Measurements from ENCODE around the gene FDPS.
"Not testable (repeated sequence)": the region's sequence is repeated elsewhere in the genome, so short reads cannot be mapped to it uniquely, and the experiment has no call there.

DNA sequence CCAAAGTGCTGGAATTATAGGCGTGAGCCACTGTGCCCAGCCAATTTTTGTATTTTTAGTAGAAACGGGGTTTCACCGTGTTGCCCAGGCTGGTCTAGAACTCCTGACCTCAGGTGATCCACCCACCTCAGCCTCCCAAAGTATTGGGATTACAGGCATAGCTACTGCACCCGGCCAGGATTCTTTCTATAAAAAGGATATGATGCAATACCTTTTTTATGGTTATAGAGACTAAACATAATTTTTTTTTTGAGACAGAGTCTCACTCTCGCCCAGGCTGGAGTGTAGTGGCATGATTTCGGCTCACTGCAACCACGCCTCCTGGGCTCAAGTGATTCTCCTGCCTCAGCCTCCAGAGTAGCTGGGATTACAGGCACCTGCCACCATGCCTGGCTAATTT is 20.2 kb downstream of the FDPS start:
- not testable (repeated sequence) for TF ChIP-seq CREB1 (CRISPR knock-in tag; IDR thresholded peaks at IDR 0.05; ENCODE audit: low read depth); ZNF331 (CRISPR knock-in tag; IDR thresholded peaks at IDR 0.05; ENCODE audit: low read depth); EZH2 (IDR thresholded peaks at IDR 0.05; ENCODE audit: low read depth, unreplicated experiment); EZH2phosphoT487 (IDR thresholded peaks at IDR 0.05; ENCODE audit: unreplicated experiment); POLR2AphosphoS5 (IDR thresholded peaks at IDR 0.05; ENCODE audit: low read depth); ZNF114 (CRISPR knock-in tag; IDR thresholded peaks at IDR 0.05); JUNB (IDR thresholded peaks at IDR 0.05; ENCODE audit: unreplicated experiment); STAT1 (IDR thresholded peaks at IDR 0.05; ENCODE audit: unreplicated experiment); NANOG (IDR thresholded peaks at IDR 0.05; ENCODE audit: borderline replicate concordance)
- TF ChIP-seq, protein P1, sequence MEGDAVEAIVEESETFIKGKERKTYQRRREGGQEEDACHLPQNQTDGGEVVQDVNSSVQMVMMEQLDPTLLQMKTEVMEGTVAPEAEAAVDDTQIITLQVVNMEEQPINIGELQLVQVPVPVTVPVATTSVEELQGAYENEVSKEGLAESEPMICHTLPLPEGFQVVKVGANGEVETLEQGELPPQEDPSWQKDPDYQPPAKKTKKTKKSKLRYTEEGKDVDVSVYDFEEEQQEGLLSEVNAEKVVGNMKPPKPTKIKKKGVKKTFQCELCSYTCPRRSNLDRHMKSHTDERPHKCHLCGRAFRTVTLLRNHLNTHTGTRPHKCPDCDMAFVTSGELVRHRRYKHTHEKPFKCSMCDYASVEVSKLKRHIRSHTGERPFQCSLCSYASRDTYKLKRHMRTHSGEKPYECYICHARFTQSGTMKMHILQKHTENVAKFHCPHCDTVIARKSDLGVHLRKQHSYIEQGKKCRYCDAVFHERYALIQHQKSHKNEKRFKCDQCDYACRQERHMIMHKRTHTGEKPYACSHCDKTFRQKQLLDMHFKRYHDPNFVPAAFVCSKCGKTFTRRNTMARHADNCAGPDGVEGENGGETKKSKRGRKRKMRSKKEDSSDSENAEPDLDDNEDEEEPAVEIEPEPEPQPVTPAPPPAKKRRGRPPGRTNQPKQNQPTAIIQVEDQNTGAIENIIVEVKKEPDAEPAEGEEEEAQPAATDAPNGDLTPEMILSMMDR (conservative IDR thresholded peaks at IDR 0.05; ENCODE audit: low read depth in 2 of 2), result not testable (repeated sequence)
- TF ChIP-seq, protein P2, sequence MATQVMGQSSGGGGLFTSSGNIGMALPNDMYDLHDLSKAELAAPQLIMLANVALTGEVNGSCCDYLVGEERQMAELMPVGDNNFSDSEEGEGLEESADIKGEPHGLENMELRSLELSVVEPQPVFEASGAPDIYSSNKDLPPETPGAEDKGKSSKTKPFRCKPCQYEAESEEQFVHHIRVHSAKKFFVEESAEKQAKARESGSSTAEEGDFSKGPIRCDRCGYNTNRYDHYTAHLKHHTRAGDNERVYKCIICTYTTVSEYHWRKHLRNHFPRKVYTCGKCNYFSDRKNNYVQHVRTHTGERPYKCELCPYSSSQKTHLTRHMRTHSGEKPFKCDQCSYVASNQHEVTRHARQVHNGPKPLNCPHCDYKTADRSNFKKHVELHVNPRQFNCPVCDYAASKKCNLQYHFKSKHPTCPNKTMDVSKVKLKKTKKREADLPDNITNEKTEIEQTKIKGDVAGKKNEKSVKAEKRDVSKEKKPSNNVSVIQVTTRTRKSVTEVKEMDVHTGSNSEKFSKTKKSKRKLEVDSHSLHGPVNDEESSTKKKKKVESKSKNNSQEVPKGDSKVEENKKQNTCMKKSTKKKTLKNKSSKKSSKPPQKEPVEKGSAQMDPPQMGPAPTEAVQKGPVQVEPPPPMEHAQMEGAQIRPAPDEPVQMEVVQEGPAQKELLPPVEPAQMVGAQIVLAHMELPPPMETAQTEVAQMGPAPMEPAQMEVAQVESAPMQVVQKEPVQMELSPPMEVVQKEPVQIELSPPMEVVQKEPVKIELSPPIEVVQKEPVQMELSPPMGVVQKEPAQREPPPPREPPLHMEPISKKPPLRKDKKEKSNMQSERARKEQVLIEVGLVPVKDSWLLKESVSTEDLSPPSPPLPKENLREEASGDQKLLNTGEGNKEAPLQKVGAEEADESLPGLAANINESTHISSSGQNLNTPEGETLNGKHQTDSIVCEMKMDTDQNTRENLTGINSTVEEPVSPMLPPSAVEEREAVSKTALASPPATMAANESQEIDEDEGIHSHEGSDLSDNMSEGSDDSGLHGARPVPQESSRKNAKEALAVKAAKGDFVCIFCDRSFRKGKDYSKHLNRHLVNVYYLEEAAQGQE (IDR thresholded peaks at IDR 0.05; ENCODE audit: unreplicated experiment), result not testable (repeated sequence)
- TF ChIP-seq, protein P3, sequence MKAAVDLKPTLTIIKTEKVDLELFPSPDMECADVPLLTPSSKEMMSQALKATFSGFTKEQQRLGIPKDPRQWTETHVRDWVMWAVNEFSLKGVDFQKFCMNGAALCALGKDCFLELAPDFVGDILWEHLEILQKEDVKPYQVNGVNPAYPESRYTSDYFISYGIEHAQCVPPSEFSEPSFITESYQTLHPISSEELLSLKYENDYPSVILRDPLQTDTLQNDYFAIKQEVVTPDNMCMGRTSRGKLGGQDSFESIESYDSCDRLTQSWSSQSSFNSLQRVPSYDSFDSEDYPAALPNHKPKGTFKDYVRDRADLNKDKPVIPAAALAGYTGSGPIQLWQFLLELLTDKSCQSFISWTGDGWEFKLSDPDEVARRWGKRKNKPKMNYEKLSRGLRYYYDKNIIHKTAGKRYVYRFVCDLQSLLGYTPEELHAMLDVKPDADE (IDR thresholded peaks at IDR 0.05), result not testable (repeated sequence)
- TF ChIP-seq, protein P4, sequence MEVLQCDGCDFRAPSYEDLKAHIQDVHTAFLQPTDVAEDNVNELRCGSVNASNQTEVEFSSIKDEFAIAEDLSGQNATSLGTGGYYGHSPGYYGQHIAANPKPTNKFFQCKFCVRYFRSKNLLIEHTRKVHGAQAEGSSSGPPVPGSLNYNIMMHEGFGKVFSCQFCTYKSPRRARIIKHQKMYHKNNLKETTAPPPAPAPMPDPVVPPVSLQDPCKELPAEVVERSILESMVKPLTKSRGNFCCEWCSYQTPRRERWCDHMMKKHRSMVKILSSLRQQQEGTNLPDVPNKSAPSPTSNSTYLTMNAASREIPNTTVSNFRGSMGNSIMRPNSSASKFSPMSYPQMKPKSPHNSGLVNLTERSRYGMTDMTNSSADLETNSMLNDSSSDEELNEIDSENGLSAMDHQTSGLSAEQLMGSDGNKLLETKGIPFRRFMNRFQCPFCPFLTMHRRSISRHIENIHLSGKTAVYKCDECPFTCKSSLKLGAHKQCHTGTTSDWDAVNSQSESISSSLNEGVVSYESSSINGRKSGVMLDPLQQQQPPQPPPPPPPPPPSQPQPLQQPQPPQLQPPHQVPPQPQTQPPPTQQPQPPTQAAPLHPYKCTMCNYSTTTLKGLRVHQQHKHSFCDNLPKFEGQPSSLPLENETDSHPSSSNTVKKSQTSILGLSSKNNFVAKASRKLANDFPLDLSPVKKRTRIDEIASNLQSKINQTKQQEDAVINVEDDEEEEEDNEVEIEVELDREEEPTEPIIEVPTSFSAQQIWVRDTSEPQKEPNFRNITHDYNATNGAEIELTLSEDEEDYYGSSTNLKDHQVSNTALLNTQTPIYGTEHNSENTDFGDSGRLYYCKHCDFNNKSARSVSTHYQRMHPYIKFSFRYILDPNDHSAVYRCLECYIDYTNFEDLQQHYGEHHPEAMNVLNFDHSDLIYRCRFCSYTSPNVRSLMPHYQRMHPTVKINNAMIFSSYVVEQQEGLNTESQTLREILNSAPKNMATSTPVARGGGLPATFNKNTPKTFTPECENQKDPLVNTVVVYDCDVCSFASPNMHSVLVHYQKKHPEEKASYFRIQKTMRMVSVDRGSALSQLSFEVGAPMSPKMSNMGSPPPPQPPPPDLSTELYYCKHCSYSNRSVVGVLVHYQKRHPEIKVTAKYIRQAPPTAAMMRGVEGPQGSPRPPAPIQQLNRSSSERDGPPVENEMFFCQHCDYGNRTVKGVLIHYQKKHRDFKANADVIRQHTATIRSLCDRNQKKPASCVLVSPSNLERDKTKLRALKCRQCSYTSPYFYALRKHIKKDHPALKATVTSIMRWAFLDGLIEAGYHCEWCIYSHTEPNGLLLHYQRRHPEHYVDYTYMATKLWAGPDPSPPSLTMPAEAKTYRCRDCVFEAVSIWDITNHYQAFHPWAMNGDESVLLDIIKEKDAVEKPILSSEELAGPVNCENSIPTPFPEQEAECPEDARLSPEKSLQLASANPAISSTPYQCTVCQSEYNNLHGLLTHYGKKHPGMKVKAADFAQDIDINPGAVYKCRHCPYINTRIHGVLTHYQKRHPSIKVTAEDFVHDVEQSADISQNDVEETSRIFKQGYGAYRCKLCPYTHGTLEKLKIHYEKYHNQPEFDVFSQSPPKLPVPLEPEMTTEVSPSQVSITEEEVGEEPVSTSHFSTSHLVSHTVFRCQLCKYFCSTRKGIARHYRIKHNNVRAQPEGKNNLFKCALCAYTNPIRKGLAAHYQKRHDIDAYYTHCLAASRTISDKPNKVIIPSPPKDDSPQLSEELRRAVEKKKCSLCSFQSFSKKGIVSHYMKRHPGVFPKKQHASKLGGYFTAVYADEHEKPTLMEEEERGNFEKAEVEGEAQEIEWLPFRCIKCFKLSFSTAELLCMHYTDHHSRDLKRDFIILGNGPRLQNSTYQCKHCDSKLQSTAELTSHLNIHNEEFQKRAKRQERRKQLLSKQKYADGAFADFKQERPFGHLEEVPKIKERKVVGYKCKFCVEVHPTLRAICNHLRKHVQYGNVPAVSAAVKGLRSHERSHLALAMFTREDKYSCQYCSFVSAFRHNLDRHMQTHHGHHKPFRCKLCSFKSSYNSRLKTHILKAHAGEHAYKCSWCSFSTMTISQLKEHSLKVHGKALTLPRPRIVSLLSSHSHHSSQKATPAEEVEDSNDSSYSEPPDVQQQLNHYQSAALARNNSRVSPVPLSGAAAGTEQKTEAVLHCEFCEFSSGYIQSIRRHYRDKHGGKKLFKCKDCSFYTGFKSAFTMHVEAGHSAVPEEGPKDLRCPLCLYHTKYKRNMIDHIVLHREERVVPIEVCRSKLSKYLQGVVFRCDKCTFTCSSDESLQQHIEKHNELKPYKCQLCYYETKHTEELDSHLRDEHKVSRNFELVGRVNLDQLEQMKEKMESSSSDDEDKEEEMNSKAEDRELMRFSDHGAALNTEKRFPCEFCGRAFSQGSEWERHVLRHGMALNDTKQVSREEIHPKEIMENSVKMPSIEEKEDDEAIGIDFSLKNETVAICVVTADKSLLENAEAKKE (CRISPR knock-in tag; IDR thresholded peaks at IDR 0.05), result not testable (repeated sequence)

Data from GM23338 (cell line).